ENCODE results near the gene BGLAP. TPM values are rescaled to one million over a fixed set of nuclear protein-coding genes. Genes with fewer than 3 reads are reported as not detected.

The BGLAP gene
- total RNA-seq, 1 experiment from 2014 or later, result 0.67 TPM

GRCh38 chr1:156247460-156248322 is 5.7 kb downstream of the BGLAP start, which contains the start of gene PAQR6:
Gene PAQR6 (minus strand): TSS chr1:156248056. CDS start chr1:156246731, 1,325 bp downstream.
- Histone ChIP-seq H3K4me3 (ENCODE audit: low read depth in 2 of 2, low read length in 2 of 2) (no peak within 1 kb of the TSS), H3K4me1 (ENCODE audit: control insufficient read depth, insufficient read depth, low read length) (peaks cover 9% of the 10 kb centered on the region), H3K9me3 (ENCODE audit: control insufficient read depth, insufficient read depth, low read depth, low read length) (no peaks in the 10 kb centered on the region), H3K36me3 (ENCODE audit: control insufficient read depth, insufficient read depth, low read length) (no peaks in the 10 kb centered on the region; the same call in none of the 2 replicates), H3K27ac (ENCODE audit: low read length) (no peak within 1 kb of the TSS), H3K27me3 (ENCODE audit: control insufficient read depth, insufficient read depth, low read length) (no peaks in the 10 kb centered on the region)
- in situ Hi-C loops (cut with HindIII; ENCODE audit: low pct_unique_long_range_greater_than_20kb, low sequenced_read_pairs), result no loop called here
- peak; percentile 46 for ATAC-seq
- ChIA-PET POLR2A (interaction anchor here (0.6 kb wide), 1 partner anchor 23 kb away, joined by 6 read pairs; no protein-coding TSS in a partner anchor), CTCF (interaction anchor here (0.9 to 1.1 kb wide), 2 partner anchors 12 to 23 kb away, joined by 3 to 15 read pairs; no protein-coding TSS in a partner anchor)
- DNase-seq (ENCODE audit: low read depth, low spot score), result no peak
- TF ChIP-seq POLR2AphosphoS5 (IDR thresholded peaks at IDR 0.05; ENCODE audit: low read depth, low read length) (peak; percentile 17; the same call in 1 of the 2 replicates), CTCF (IDR thresholded peaks at IDR 0.05) (no peak)
- intact Hi-C loops (cut with micrococcal nuclease; ENCODE audit: unreplicated experiment), result no loop called here
- BruUV-seq (replicated peaks), result no TSS peak

GRCh38 chr1:156248323-156248683 is 6.3 kb downstream of the BGLAP start:
- Histone ChIP-seq H3K27me3 (ENCODE audit: control insufficient read depth, insufficient read depth, low read length) (no peaks in the 10 kb centered on the region), H3K36me3 (ENCODE audit: control insufficient read depth, insufficient read depth, low read length) (no peaks in the 10 kb centered on the region; the same call in none of the 2 replicates), H3K4me3 (ENCODE audit: low read depth in 2 of 2, low read length in 2 of 2) (no peak overlapping the region), H3K9me3 (ENCODE audit: control insufficient read depth, insufficient read depth, low read depth, low read length) (no peaks in the 10 kb centered on the region), H3K4me1 (ENCODE audit: control insufficient read depth, insufficient read depth, low read length) (peaks cover 9% of the 10 kb centered on the region), H3K27ac (ENCODE audit: low read length) (no peak overlapping the region)
- no TSS peak for BruUV-seq (replicated peaks)
- no peak; the same call in 1 of the 2 replicates for ATAC-seq
- ChIA-PET POLR2A (interaction anchor here (0.6 kb wide), 1 partner anchor 22 kb away, joined by 6 read pairs; no protein-coding TSS in a partner anchor), CTCF (interaction anchor here (0.6 to 1.1 kb wide), 3 partner anchors 11 to 500 kb away, joined by 3 to 15 read pairs (median 4); no protein-coding TSS in a partner anchor)
- TF ChIP-seq SIN3A (IDR thresholded peaks at IDR 0.05; ENCODE audit: borderline replicate concordance, insufficient read depth, low read depth, low read length), result no peak
- TF ChIP-seq, protein P1, sequence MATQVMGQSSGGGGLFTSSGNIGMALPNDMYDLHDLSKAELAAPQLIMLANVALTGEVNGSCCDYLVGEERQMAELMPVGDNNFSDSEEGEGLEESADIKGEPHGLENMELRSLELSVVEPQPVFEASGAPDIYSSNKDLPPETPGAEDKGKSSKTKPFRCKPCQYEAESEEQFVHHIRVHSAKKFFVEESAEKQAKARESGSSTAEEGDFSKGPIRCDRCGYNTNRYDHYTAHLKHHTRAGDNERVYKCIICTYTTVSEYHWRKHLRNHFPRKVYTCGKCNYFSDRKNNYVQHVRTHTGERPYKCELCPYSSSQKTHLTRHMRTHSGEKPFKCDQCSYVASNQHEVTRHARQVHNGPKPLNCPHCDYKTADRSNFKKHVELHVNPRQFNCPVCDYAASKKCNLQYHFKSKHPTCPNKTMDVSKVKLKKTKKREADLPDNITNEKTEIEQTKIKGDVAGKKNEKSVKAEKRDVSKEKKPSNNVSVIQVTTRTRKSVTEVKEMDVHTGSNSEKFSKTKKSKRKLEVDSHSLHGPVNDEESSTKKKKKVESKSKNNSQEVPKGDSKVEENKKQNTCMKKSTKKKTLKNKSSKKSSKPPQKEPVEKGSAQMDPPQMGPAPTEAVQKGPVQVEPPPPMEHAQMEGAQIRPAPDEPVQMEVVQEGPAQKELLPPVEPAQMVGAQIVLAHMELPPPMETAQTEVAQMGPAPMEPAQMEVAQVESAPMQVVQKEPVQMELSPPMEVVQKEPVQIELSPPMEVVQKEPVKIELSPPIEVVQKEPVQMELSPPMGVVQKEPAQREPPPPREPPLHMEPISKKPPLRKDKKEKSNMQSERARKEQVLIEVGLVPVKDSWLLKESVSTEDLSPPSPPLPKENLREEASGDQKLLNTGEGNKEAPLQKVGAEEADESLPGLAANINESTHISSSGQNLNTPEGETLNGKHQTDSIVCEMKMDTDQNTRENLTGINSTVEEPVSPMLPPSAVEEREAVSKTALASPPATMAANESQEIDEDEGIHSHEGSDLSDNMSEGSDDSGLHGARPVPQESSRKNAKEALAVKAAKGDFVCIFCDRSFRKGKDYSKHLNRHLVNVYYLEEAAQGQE (IDR thresholded peaks at IDR 0.05; ENCODE audit: insufficient read depth in 1 of 2, low read depth in 2 of 2, low read length in 1 of 2), result no peak
- TF ChIP-seq CTCF (IDR thresholded peaks at IDR 0.05), result no peak
- TF ChIP-seq POLR2AphosphoS5 (IDR thresholded peaks at IDR 0.05; ENCODE audit: low read depth, low read length), result no peak
- TF ChIP-seq TCF7L2 (IDR thresholded peaks at IDR 0.05; ENCODE audit: low read depth, low read length), result no peak
- intact Hi-C loops (cut with micrococcal nuclease; ENCODE audit: unreplicated experiment) (no loop called here), in situ Hi-C loops (cut with HindIII; ENCODE audit: low pct_unique_long_range_greater_than_20kb, low sequenced_read_pairs) (no loop called here)
- no peak for DNase-seq (ENCODE audit: low read depth, low spot score)

Measured in Panc1 (cell line).